HepG2 (cell line): ENCODE results near the gene ANXA11. TPM values are rescaled to one million over a fixed set of nuclear protein-coding genes. Genes with fewer than 3 reads are reported as not detected.

Experiments used
- CEBPB ChIP-seq: IDR thresholded peaks from 2 replicates; pipeline ENCODE4 v1.6.1; 2011; ENCODE audit warnings: low read depth, low read length, improper control_type of control experiment, borderline replicate concordance
- DPF2 ChIP-seq: sonication (generic); formaldehyde crosslinking; IDR thresholded peaks from 2 replicates; pipeline ENCODE4 v1.4.0; 2020; ENCODE audit warnings: mild to moderate bottlenecking, low read depth, missing genetic modification reagents, borderline replicate concordance
- FOXO4 ChIP-seq: sonication (generic); formaldehyde crosslinking; conservative IDR thresholded peaks from 2 replicates; pipeline ENCODE4 v1.8.1; 2023; ENCODE audit warnings: missing genetic modification reagents
- KLF16 ChIP-seq, 2 experiments: sonication (generic) in 1 of 2; formaldehyde crosslinking in 1 of 2; IDR thresholded peaks; 2 replicates each; pipeline versions ENCODE4 v1.6.1 to v1.8.0; 2016 to 2023; ENCODE audit warnings: missing genetic modification reagents in 2 of 2, missing compliant biosample characterization in 1 of 2
- SRSF1 ChIP-seq: fragments of 200-400 bp; formaldehyde crosslinking; optimal IDR thresholded peaks from 2 replicates; pipeline ENCODE3; 2017; ENCODE audit warnings: mild to moderate bottlenecking, low read depth, low read length, moderate library complexity
- polyA plus RNA-seq, 8 experiments: library from polyadenylated mRNA; depleted of rRNA in 3 of 8; stranded (reverse) in 7 of 8; unstranded in 1 of 8; fragments of >200 nt; fragmentation: Illumina TruSeq in 4 of 8; extraction: Trizol in 4 of 8; gene quantifications; 2 replicates each; pipeline versions ENCODE4 v1.2.1 to v1.2.3, GENCODE V29; 2011 to 2016; ENCODE audit warnings: low read depth in 4 of 8, missing spikeins in 1 of 8, mixed read lengths in 1 of 8; ENCODE audit not compliant: insufficient read depth in 1 of 8
- total RNA-seq, 5 experiments: library from RNA; depleted of rRNA; stranded (reverse); fragments of >200 nt; fragmentation: Illumina TruSeq; extraction: Trizol; gene quantifications; 2 replicates each; pipeline ENCODE4 v1.2.3, GENCODE V29; 2016; ENCODE audit warnings: low read depth in 1 of 5
- TF ChIP-seq, protein P1 (sequence below): sonication (generic); formaldehyde crosslinking; IDR thresholded peaks from 2 replicates; pipeline ENCODE4 v1.5.1; 2020; ENCODE audit warnings: mild to moderate bottlenecking, missing genetic modification reagents, moderate library complexity
- TF ChIP-seq, protein P2 (sequence below): sonication (generic); formaldehyde crosslinking; IDR thresholded peaks from 2 replicates; pipeline ENCODE4 v1.5.1; 2020; ENCODE audit warnings: missing genetic modification reagents, mild to moderate bottlenecking, borderline replicate concordance
- TF ChIP-seq, protein P3 (sequence below): sonication (generic); formaldehyde crosslinking; IDR thresholded peaks from 2 replicates; pipeline ENCODE4 v1.5.0; 2020; ENCODE audit warnings: missing genetic modification reagents, mild to moderate bottlenecking, borderline replicate concordance
- TF ChIP-seq, protein P4 (sequence below): sonication (generic); formaldehyde crosslinking; IDR thresholded peaks from 2 replicates; pipeline ENCODE4 v1.4.0; 2020; ENCODE audit warnings: missing genetic modification reagents, low read depth, mild to moderate bottlenecking, borderline replicate concordance
- TF ChIP-seq, protein P5 (sequence below): sonication (generic); formaldehyde crosslinking; IDR thresholded peaks from 2 replicates; pipeline ENCODE4 v1.9.0; 2022; ENCODE audit warnings: low read depth, missing genetic modification reagents

ANXA11 gene
- total and polyA plus RNA-seq, 2 of the 13 experiments (the other 11 are each of a cell fraction or from before 2014, with no cell fraction given): 30.6 to 51.5 TPM

GRCh38 chr10:80205477-80206276 lies at the start of gene ANXA11 (continued):
- peak in 1 of 2 experiments; percentile 23; a peak in 1 of 4 replicates for TF ChIP-seq KLF16 (CRISPR knock-in tag; IDR thresholded peaks at IDR 0.05)
- TF ChIP-seq, protein P1, sequence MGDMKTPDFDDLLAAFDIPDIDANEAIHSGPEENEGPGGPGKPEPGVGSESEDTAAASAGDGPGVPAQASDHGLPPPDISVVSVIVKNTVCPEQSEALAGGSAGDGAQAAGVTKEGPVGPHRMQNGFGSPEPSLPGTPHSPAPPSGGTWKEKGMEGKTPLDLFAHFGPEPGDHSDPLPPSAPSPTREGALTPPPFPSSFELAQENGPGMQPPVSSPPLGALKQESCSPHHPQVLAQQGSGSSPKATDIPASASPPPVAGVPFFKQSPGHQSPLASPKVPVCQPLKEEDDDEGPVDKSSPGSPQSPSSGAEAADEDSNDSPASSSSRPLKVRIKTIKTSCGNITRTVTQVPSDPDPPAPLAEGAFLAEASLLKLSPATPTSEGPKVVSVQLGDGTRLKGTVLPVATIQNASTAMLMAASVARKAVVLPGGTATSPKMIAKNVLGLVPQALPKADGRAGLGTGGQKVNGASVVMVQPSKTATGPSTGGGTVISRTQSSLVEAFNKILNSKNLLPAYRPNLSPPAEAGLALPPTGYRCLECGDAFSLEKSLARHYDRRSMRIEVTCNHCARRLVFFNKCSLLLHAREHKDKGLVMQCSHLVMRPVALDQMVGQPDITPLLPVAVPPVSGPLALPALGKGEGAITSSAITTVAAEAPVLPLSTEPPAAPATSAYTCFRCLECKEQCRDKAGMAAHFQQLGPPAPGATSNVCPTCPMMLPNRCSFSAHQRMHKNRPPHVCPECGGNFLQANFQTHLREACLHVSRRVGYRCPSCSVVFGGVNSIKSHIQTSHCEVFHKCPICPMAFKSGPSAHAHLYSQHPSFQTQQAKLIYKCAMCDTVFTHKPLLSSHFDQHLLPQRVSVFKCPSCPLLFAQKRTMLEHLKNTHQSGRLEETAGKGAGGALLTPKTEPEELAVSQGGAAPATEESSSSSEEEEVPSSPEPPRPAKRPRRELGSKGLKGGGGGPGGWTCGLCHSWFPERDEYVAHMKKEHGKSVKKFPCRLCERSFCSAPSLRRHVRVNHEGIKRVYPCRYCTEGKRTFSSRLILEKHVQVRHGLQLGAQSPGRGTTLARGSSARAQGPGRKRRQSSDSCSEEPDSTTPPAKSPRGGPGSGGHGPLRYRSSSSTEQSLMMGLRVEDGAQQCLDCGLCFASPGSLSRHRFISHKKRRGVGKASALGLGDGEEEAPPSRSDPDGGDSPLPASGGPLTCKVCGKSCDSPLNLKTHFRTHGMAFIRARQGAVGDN (CRISPR knock-in tag): peak; percentile 74
- TF ChIP-seq SRSF1: peak; percentile 58
- TF ChIP-seq DPF2 (CRISPR knock-in tag): peak; percentile 41; the same call in 1 of the 2 replicates
- TF ChIP-seq CEBPB: no peak
- TF ChIP-seq, protein P2, sequence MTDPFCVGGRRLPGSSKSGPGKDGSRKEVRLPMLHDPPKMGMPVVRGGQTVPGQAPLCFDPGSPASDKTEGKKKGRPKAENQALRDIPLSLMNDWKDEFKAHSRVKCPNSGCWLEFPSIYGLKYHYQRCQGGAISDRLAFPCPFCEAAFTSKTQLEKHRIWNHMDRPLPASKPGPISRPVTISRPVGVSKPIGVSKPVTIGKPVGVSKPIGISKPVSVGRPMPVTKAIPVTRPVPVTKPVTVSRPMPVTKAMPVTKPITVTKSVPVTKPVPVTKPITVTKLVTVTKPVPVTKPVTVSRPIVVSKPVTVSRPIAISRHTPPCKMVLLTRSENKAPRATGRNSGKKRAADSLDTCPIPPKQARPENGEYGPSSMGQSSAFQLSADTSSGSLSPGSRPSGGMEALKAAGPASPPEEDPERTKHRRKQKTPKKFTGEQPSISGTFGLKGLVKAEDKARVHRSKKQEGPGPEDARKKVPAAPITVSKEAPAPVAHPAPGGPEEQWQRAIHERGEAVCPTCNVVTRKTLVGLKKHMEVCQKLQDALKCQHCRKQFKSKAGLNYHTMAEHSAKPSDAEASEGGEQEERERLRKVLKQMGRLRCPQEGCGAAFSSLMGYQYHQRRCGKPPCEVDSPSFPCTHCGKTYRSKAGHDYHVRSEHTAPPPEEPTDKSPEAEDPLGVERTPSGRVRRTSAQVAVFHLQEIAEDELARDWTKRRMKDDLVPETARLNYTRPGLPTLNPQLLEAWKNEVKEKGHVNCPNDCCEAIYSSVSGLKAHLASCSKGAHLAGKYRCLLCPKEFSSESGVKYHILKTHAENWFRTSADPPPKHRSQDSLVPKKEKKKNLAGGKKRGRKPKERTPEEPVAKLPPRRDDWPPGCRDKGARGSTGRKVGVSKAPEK (CRISPR knock-in tag): peak; percentile 74; the same call in 1 of the 2 replicates
- TF ChIP-seq, protein P3, sequence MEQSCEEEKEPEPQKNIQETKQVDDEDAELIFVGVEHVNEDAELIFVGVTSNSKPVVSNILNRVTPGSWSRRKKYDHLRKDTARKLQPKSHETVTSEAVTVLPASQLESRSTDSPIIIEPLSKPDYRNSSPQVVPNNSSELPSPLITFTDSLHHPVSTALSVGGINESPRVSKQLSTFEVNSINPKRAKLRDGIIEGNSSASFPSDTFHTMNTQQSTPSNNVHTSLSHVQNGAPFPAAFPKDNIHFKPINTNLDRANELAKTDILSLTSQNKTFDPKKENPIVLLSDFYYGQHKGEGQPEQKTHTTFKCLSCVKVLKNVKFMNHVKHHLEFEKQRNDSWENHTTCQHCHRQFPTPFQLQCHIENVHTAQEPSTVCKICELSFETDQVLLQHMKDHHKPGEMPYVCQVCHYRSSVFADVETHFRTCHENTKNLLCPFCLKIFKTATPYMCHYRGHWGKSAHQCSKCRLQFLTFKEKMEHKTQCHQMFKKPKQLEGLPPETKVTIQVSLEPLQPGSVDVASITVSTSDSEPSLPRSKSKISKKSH: no peak
- TF ChIP-seq, protein P4, sequence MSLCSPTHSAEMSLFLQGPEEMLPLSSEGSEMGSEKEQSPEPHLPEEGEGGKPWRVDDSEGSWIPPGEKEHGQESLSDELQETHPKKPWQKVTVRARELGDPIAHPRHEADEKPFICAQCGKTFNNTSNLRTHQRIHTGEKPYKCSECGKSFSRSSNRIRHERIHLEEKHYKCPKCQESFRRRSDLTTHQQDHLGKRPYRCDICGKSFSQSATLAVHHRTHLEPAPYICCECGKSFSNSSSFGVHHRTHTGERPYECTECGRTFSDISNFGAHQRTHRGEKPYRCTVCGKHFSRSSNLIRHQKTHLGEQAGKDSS (CRISPR knock-in tag): peak; percentile 67; the same call in 1 of the 2 replicates
- no peak for TF ChIP-seq FOXO4 (CRISPR knock-in tag)
- TF ChIP-seq, protein P5, sequence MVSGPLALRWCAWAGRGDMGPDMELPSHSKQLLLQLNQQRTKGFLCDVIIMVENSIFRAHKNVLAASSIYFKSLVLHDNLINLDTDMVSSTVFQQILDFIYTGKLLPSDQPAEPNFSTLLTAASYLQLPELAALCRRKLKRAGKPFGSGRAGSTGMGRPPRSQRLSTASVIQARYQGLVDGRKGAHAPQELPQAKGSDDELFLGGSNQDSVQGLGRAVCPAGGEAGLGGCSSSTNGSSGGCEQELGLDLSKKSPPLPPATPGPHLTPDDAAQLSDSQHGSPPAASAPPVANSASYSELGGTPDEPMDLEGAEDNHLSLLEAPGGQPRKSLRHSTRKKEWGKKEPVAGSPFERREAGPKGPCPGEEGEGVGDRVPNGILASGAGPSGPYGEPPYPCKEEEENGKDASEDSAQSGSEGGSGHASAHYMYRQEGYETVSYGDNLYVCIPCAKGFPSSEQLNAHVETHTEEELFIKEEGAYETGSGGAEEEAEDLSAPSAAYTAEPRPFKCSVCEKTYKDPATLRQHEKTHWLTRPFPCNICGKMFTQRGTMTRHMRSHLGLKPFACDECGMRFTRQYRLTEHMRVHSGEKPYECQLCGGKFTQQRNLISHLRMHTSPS (CRISPR knock-in tag): peak; percentile 59; the same call in 1 of the 2 replicates
